ENCODE results near the gene PPP2R3B.

GRCh38 chrX:290476-291166 is 96.1 kb downstream of the PPP2R3B start:
- TF ChIP-seq CTCF (IDR thresholded peaks at IDR 0.05; ENCODE audit: poor library complexity, severe bottlenecking) (no peak), MXI1 (conservative IDR thresholded peaks at IDR 0.05; ENCODE audit: poor library complexity, severe bottlenecking) (no peak), POLR2AphosphoS5 (IDR thresholded peaks at IDR 0.05) (no peak), EZH2 (IDR thresholded peaks at IDR 0.05; ENCODE audit: borderline replicate concordance, insufficient read depth, low read length, poor library complexity, severe bottlenecking) (no peak), EP300 (conservative IDR thresholded peaks at IDR 0.05; ENCODE audit: poor library complexity, severe bottlenecking) (no peak), RAD21 (conservative IDR thresholded peaks at IDR 0.05) (no peak), TAF1 (IDR thresholded peaks at IDR 0.05; ENCODE audit: low read depth) (no peak), SMC3 (conservative IDR thresholded peaks at IDR 0.05; ENCODE audit: poor library complexity) (no peak)
- TF ChIP-seq, protein P1, sequence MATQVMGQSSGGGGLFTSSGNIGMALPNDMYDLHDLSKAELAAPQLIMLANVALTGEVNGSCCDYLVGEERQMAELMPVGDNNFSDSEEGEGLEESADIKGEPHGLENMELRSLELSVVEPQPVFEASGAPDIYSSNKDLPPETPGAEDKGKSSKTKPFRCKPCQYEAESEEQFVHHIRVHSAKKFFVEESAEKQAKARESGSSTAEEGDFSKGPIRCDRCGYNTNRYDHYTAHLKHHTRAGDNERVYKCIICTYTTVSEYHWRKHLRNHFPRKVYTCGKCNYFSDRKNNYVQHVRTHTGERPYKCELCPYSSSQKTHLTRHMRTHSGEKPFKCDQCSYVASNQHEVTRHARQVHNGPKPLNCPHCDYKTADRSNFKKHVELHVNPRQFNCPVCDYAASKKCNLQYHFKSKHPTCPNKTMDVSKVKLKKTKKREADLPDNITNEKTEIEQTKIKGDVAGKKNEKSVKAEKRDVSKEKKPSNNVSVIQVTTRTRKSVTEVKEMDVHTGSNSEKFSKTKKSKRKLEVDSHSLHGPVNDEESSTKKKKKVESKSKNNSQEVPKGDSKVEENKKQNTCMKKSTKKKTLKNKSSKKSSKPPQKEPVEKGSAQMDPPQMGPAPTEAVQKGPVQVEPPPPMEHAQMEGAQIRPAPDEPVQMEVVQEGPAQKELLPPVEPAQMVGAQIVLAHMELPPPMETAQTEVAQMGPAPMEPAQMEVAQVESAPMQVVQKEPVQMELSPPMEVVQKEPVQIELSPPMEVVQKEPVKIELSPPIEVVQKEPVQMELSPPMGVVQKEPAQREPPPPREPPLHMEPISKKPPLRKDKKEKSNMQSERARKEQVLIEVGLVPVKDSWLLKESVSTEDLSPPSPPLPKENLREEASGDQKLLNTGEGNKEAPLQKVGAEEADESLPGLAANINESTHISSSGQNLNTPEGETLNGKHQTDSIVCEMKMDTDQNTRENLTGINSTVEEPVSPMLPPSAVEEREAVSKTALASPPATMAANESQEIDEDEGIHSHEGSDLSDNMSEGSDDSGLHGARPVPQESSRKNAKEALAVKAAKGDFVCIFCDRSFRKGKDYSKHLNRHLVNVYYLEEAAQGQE (IDR thresholded peaks at IDR 0.05; ENCODE audit: borderline replicate concordance) = no peak

Data from neural cell (in vitro differentiated cells).